SK-N-SH treated with all-trans-retinoic acid at 6 μM for 48 hours (cell line): ENCODE data around the gene HIVEP2.

Experiments used
- ATAC-seq: fragments of 200-7000 bp; cut with Tn5 transposase; 3 replicates; pipeline ENCODE4 v1.9.1; 2020; ENCODE audit warnings: mild to moderate bottlenecking, moderate library complexity
- ARNTL ChIP-seq: fragments of 450-650 bp; formaldehyde crosslinking; IDR thresholded peaks from 2 replicates; pipeline ENCODE4 v1.5.0; 2020; ENCODE audit warnings: low read depth, mild to moderate bottlenecking, moderate library complexity, borderline replicate concordance
- BACH2 ChIP-seq: fragments of 250-450 bp; sonication (Bioruptor Pico); IDR thresholded peaks from 2 replicates; pipeline ENCODE4 v1.9.0; 2021; ENCODE audit warnings: mild to moderate bottlenecking, borderline replicate concordance
- CSDC2 ChIP-seq: fragments of 250-450 bp; sonication (Bioruptor Pico); IDR thresholded peaks from 2 replicates; pipeline ENCODE4 v1.5.0; 2020; ENCODE audit warnings: mild to moderate bottlenecking, moderate library complexity
- GLIS3 ChIP-seq: fragments of 250-450 bp; sonication (Bioruptor Pico); IDR thresholded peaks from 2 replicates; pipeline ENCODE4 v1.5.0; 2020; ENCODE audit warnings: mild to moderate bottlenecking, moderate library complexity
- ISL1 ChIP-seq: fragments of 250-450 bp; sonication (Bioruptor Pico); IDR thresholded peaks from 2 replicates; pipeline ENCODE4 v2.1.2; 2022; ENCODE audit warnings: mild to moderate bottlenecking, moderate library complexity
- PPARA ChIP-seq: fragments of 250-450 bp; sonication (Bioruptor Pico); IDR thresholded peaks from 2 replicates; pipeline ENCODE4 v1.5.0; 2020; ENCODE audit warnings: mild to moderate bottlenecking, borderline replicate concordance
- RARB ChIP-seq: fragments of 250-450 bp; sonication (Bioruptor Pico); IDR thresholded peaks from 2 replicates; pipeline ENCODE4 v1.8.0; 2021; ENCODE audit warnings: mild to moderate bottlenecking, moderate library complexity
- SNAI2 ChIP-seq: fragments of 250-450 bp; sonication (Bioruptor Pico); IDR thresholded peaks from 2 replicates; pipeline ENCODE4 v1.5.0; 2020; ENCODE audit warnings: mild to moderate bottlenecking, moderate library complexity
- TCF4 ChIP-seq: fragments of 250-450 bp; sonication (Bioruptor Pico); IDR thresholded peaks from 2 replicates; pipeline ENCODE4 v1.8.0; 2021; ENCODE audit warnings: mild to moderate bottlenecking, moderate library complexity, borderline replicate concordance
- TOX ChIP-seq: fragments of 250-450 bp; sonication (Bioruptor Pico); IDR thresholded peaks from 2 replicates; pipeline ENCODE4 v1.8.0; 2021; ENCODE audit warnings: mild to moderate bottlenecking, moderate library complexity, borderline replicate concordance
- ZC3H10 ChIP-seq: fragments of 250-450 bp; sonication (Bioruptor Pico); IDR thresholded peaks from 2 replicates; pipeline ENCODE4 v1.5.1; 2021; ENCODE audit warnings: mild to moderate bottlenecking, moderate library complexity
- ZFP3 ChIP-seq: fragments of 250-450 bp; sonication (Bioruptor Pico); IDR thresholded peaks from 2 replicates; pipeline ENCODE4 v1.5.0; 2020; ENCODE audit warnings: mild to moderate bottlenecking, moderate library complexity
- ZNF565 ChIP-seq: fragments of 450-650 bp; formaldehyde crosslinking; conservative IDR thresholded peaks from 2 replicates; pipeline ENCODE4 v1.5.0; 2020; ENCODE audit warnings: low read depth, mild to moderate bottlenecking, moderate library complexity
- ZNF70 ChIP-seq: fragments of 450-650 bp; formaldehyde crosslinking; IDR thresholded peaks from 2 replicates; pipeline ENCODE4 v1.5.0; 2020; ENCODE audit warnings: mild to moderate bottlenecking, moderate library complexity
- ZNF8 ChIP-seq: fragments of 450-650 bp; formaldehyde crosslinking; IDR thresholded peaks from 2 replicates; pipeline ENCODE4 v1.5.0; 2020; ENCODE audit warnings: mild to moderate bottlenecking, moderate library complexity
- TF ChIP-seq, protein P1 (sequence below): fragments of 250-450 bp; sonication (Bioruptor Pico); IDR thresholded peaks from 2 replicates; pipeline ENCODE4 v1.5.1; 2021; ENCODE audit warnings: mild to moderate bottlenecking, moderate library complexity
- TF ChIP-seq, protein P2 (sequence below): fragments of 250-450 bp; sonication (Bioruptor Pico); IDR thresholded peaks from 2 replicates; pipeline ENCODE4 v1.8.0; 2020; ENCODE audit warnings: mild to moderate bottlenecking, moderate library complexity, borderline replicate concordance
- TF ChIP-seq, protein P3 (sequence below): fragments of 250-450 bp; sonication (Bioruptor Pico); IDR thresholded peaks from 2 replicates; pipeline ENCODE4 v1.5.0; 2020; ENCODE audit warnings: mild to moderate bottlenecking, moderate library complexity
- TF ChIP-seq, protein P4 (sequence below): fragments of 250-450 bp; sonication (Bioruptor Pico); IDR thresholded peaks from 2 replicates; pipeline ENCODE4 v1.8.0; 2021; ENCODE audit warnings: low read depth, mild to moderate bottlenecking, moderate library complexity, borderline replicate concordance
- TF ChIP-seq, protein P5 (sequence below): fragments of 250-450 bp; sonication (Bioruptor Pico); IDR thresholded peaks from 2 replicates; pipeline ENCODE4 v1.5.1; 2020; ENCODE audit warnings: low read depth, mild to moderate bottlenecking, moderate library complexity

Gene HIVEP2, protein sequence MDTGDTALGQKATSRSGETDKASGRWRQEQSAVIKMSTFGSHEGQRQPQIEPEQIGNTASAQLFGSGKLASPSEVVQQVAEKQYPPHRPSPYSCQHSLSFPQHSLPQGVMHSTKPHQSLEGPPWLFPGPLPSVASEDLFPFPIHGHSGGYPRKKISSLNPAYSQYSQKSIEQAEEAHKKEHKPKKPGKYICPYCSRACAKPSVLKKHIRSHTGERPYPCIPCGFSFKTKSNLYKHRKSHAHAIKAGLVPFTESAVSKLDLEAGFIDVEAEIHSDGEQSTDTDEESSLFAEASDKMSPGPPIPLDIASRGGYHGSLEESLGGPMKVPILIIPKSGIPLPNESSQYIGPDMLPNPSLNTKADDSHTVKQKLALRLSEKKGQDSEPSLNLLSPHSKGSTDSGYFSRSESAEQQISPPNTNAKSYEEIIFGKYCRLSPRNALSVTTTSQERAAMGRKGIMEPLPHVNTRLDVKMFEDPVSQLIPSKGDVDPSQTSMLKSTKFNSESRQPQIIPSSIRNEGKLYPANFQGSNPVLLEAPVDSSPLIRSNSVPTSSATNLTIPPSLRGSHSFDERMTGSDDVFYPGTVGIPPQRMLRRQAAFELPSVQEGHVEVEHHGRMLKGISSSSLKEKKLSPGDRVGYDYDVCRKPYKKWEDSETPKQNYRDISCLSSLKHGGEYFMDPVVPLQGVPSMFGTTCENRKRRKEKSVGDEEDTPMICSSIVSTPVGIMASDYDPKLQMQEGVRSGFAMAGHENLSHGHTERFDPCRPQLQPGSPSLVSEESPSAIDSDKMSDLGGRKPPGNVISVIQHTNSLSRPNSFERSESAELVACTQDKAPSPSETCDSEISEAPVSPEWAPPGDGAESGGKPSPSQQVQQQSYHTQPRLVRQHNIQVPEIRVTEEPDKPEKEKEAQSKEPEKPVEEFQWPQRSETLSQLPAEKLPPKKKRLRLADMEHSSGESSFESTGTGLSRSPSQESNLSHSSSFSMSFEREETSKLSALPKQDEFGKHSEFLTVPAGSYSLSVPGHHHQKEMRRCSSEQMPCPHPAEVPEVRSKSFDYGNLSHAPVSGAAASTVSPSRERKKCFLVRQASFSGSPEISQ (N-terminal part only)

DNA sequence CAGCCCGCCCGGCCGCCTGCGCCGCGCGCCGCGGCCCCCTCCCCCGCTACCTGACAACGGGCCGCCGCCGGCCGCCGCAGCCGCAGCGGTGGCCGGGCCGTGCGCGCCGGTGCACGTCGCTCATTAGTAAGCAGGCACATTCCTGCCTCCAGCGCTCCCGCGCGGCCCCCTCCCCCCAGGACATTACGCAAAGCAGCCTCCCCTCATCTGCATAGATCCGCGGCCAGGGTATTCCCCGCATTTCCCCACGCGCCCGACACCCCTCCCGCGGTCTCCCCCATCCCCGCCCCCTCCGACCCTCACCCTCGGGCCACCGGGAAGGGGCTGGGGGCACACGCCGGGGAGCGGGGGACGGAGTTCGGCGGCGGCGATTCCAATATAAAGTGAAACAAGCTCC, at the start of gene HIVEP2:
TSS of gene HIVEP2 (minus strand) at position 128 of the 397 bp plus-strand sequence. CDS start 170,438 bp downstream, outside the sequence.
- ATAC-seq = peak; percentile 36

DNA sequence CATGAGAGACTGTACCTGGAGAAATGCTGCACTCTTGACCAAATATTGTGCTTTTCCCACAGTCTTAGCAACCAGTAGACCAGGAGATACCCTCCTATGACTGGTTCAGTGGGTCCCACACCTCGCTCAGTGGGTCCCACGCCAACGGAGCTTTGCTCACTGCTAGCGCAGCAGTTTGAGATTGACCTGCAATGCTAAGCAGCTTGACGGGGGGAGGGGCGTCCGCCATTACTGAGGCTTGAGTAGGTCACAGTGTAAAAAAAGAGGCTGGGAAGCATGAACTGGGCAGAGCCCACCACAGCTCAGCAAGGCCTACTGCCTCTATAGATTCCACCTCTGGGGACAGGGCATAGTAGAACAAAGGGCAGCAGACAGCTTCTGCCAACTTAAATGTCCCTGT, 49.0 kb upstream of the HIVEP2 start:
- TF ChIP-seq ZC3H10 (CRISPR knock-in tag) (no peak), CSDC2 (CRISPR knock-in tag) (no peak), ZNF8 (CRISPR knock-in tag) (no peak), ISL1 (CRISPR knock-in tag) (no peak), ZNF70 (CRISPR knock-in tag) (no peak), SNAI2 (CRISPR knock-in tag) (no peak)
- TF ChIP-seq, protein P1, sequence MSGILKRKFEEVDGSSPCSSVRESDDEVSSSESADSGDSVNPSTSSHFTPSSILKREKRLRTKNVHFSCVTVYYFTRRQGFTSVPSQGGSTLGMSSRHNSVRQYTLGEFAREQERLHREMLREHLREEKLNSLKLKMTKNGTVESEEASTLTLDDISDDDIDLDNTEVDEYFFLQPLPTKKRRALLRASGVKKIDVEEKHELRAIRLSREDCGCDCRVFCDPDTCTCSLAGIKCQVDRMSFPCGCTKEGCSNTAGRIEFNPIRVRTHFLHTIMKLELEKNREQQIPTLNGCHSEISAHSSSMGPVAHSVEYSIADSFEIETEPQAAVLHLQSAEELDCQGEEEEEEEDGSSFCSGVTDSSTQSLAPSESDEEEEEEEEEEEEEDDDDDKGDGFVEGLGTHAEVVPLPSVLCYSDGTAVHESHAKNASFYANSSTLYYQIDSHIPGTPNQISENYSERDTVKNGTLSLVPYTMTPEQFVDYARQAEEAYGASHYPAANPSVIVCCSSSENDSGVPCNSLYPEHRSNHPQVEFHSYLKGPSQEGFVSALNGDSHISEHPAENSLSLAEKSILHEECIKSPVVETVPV (CRISPR knock-in tag) = no peak
- TF ChIP-seq, protein P2, sequence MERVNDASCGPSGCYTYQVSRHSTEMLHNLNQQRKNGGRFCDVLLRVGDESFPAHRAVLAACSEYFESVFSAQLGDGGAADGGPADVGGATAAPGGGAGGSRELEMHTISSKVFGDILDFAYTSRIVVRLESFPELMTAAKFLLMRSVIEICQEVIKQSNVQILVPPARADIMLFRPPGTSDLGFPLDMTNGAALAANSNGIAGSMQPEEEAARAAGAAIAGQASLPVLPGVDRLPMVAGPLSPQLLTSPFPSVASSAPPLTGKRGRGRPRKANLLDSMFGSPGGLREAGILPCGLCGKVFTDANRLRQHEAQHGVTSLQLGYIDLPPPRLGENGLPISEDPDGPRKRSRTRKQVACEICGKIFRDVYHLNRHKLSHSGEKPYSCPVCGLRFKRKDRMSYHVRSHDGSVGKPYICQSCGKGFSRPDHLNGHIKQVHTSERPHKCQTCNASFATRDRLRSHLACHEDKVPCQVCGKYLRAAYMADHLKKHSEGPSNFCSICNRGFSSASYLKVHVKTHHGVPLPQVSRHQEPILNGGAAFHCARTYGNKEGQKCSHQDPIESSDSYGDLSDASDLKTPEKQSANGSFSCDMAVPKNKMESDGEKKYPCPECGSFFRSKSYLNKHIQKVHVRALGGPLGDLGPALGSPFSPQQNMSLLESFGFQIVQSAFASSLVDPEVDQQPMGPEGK = no peak
- TF ChIP-seq, all 23 proteins: peak for 0
- ATAC-seq = no peak

More for the DNA sequence above, at the start of gene HIVEP2:
- TF ChIP-seq ZNF565 (CRISPR knock-in tag) (no peak), ZNF8 (CRISPR knock-in tag) (no peak), PPARA (no peak), ZNF70 (CRISPR knock-in tag) (no peak), ZC3H10 (CRISPR knock-in tag) (no peak), BACH2 (CRISPR knock-in tag) (no peak), GLIS3 (CRISPR knock-in tag) (no peak), ARNTL (no peak), ZFP3 (CRISPR knock-in tag) (no peak)
- TF ChIP-seq, protein P2 = no peak
- TF ChIP-seq, protein P3, sequence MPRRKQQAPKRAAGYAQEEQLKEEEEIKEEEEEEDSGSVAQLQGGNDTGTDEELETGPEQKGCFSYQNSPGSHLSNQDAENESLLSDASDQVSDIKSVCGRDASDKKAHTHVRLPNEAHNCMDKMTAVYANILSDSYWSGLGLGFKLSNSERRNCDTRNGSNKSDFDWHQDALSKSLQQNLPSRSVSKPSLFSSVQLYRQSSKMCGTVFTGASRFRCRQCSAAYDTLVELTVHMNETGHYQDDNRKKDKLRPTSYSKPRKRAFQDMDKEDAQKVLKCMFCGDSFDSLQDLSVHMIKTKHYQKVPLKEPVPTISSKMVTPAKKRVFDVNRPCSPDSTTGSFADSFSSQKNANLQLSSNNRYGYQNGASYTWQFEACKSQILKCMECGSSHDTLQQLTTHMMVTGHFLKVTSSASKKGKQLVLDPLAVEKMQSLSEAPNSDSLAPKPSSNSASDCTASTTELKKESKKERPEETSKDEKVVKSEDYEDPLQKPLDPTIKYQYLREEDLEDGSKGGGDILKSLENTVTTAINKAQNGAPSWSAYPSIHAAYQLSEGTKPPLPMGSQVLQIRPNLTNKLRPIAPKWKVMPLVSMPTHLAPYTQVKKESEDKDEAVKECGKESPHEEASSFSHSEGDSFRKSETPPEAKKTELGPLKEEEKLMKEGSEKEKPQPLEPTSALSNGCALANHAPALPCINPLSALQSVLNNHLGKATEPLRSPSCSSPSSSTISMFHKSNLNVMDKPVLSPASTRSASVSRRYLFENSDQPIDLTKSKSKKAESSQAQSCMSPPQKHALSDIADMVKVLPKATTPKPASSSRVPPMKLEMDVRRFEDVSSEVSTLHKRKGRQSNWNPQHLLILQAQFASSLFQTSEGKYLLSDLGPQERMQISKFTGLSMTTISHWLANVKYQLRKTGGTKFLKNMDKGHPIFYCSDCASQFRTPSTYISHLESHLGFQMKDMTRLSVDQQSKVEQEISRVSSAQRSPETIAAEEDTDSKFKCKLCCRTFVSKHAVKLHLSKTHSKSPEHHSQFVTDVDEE (CRISPR knock-in tag) = no peak
- TF ChIP-seq, all 23 proteins: peak for 0

DNA sequence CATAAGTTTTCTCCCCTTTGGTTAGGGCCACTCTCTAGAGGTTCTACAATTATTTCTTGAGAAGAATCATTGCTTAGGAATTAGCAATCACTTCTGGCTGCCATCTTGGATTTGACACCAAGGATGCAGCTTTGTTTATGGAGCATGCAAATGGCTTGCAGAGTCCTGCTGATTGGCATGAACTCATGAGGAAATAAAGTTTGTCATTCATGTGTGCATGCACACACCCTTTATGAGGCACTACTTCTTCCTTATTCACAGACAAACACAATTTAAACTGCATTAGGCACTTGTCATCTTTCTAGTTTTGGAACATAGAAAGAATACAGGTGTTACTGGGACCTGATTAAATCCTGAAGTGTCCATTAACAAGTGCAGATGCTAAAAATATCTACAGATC, 42.5 kb upstream of the HIVEP2 start:
- no peak for ATAC-seq
- TF ChIP-seq RARB (CRISPR knock-in tag) (no peak), BACH2 (CRISPR knock-in tag) (no peak), CSDC2 (CRISPR knock-in tag) (no peak), ZC3H10 (CRISPR knock-in tag) (no peak), ZNF8 (CRISPR knock-in tag) (no peak), ISL1 (CRISPR knock-in tag) (no peak), ZNF70 (CRISPR knock-in tag) (no peak), TCF4 (CRISPR knock-in tag) (no peak), ZNF565 (CRISPR knock-in tag) (no peak), TOX (CRISPR knock-in tag) (no peak), ZFP3 (CRISPR knock-in tag) (no peak), ARNTL (no peak), PPARA (no peak)
- TF ChIP-seq, protein P4, sequence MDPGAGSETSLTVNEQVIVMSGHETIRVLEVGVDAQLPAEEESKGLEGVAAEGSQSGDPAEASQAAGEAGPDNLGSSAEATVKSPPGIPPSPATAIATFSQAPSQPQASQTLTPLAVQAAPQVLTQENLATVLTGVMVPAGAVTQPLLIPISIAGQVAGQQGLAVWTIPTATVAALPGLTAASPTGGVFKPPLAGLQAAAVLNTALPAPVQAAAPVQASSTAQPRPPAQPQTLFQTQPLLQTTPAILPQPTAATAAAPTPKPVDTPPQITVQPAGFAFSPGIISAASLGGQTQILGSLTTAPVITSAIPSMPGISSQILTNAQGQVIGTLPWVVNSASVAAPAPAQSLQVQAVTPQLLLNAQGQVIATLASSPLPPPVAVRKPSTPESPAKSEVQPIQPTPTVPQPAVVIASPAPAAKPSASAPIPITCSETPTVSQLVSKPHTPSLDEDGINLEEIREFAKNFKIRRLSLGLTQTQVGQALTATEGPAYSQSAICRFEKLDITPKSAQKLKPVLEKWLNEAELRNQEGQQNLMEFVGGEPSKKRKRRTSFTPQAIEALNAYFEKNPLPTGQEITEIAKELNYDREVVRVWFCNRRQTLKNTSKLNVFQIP = no peak
- TF ChIP-seq, protein P2 = no peak
- TF ChIP-seq, protein P5, sequence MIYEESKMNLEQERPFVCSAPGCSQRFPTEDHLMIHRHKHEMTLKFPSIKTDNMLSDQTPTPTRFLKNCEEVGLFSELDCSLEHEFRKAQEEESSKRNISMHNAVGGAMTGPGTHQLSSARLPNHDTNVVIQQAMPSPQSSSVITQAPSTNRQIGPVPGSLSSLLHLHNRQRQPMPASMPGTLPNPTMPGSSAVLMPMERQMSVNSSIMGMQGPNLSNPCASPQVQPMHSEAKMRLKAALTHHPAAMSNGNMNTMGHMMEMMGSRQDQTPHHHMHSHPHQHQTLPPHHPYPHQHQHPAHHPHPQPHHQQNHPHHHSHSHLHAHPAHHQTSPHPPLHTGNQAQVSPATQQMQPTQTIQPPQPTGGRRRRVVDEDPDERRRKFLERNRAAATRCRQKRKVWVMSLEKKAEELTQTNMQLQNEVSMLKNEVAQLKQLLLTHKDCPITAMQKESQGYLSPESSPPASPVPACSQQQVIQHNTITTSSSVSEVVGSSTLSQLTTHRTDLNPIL (CRISPR knock-in tag) = no peak
